Mesenchymal stem cell (in vitro differentiated cells and primary cell): Measurements from ENCODE around the gene CEP70.

ENCODE experiments used
- DNase-seq: peaks from one replicate; pipeline ENCODE4 v3.0.0-alpha.2; 2013
- H2AFZ ChIP-seq: one replicate; pipeline ENCODE4 v1.6.1; 2013; ENCODE audit warnings: low read depth, mild to moderate bottlenecking, control low read depth, inconsistent platforms, low read length, moderate library complexity
- H2AK5ac ChIP-seq: 2 replicates; pipeline ENCODE4 v1.6.1; 2013; ENCODE audit warnings: low read length, moderate library complexity, mild to moderate bottlenecking, inconsistent platforms; ENCODE audit not compliant: severe bottlenecking
- H2BK120ac ChIP-seq: one replicate; pipeline ENCODE4 v1.6.1; 2013; ENCODE audit warnings: low read depth, mild to moderate bottlenecking, inconsistent platforms, low read length, moderate library complexity
- H2BK12ac ChIP-seq, 2 experiments: one replicate each; pipeline ENCODE4 v1.6.1; 2013; ENCODE audit warnings: inconsistent platforms in 2 of 2, low read length in 2 of 2, mild to moderate bottlenecking in 2 of 2, moderate library complexity in 2 of 2, control low read depth in 1 of 2
- H2BK15ac ChIP-seq: one replicate; pipeline ENCODE4 v1.6.1; 2013; ENCODE audit warnings: mild to moderate bottlenecking, low read depth, inconsistent platforms; ENCODE audit not compliant: poor library complexity, severe bottlenecking
- H2BK5ac ChIP-seq: 2 replicates; pipeline ENCODE4 v1.6.1; 2013; ENCODE audit warnings: low read depth, mild to moderate bottlenecking, low read length, control low read depth, inconsistent platforms; ENCODE audit not compliant: poor library complexity, severe bottlenecking
- H3K14ac ChIP-seq, 2 experiments: one replicate each; pipeline ENCODE4 v1.6.1; 2013; ENCODE audit warnings: inconsistent platforms in 2 of 2, low read length in 2 of 2, control low read depth in 1 of 2, mild to moderate bottlenecking in 1 of 2, moderate library complexity in 1 of 2
- H3K18ac ChIP-seq, 2 experiments: one replicate each; pipeline ENCODE4 v1.6.1; 2013; ENCODE audit warnings: inconsistent platforms in 2 of 2, low read length in 2 of 2, control low read depth in 1 of 2, low read depth in 1 of 2, mild to moderate bottlenecking in 1 of 2
- H3K23ac ChIP-seq, 2 experiments: one replicate each; pipeline ENCODE4 v1.6.1; 2013; ENCODE audit warnings: inconsistent platforms in 2 of 2, low read length in 2 of 2, mild to moderate bottlenecking in 2 of 2, moderate library complexity in 2 of 2, control low read depth in 1 of 2
- H3K27ac ChIP-seq: 2 replicates; pipeline ENCODE4 v1.5.1; 2013; ENCODE audit warnings: mild to moderate bottlenecking, moderate library complexity, low read length, control low read depth, inconsistent platforms; ENCODE audit not compliant: poor library complexity, severe bottlenecking
- H3K27me3 ChIP-seq, 2 experiments: 2 replicates each; pipeline versions ENCODE4 v1.6.1 to v1.7.0; 2013; ENCODE audit warnings: low read length in 2 of 2, mild to moderate bottlenecking in 2 of 2, moderate library complexity in 2 of 2, control low read depth in 1 of 2, inconsistent platforms in 1 of 2; ENCODE audit not compliant: control insufficient read depth in 1 of 2, insufficient read depth in 1 of 2
- H3K36me3 ChIP-seq, 2 experiments: 2 replicates each; pipeline versions ENCODE4 v1.6.1 to v1.7.0; 2013; ENCODE audit warnings: low read length in 2 of 2, control low read depth in 1 of 2, inconsistent platforms in 1 of 2, low read depth in 1 of 2, mild to moderate bottlenecking in 1 of 2; ENCODE audit not compliant: insufficient read depth in 2 of 2, control insufficient read depth in 1 of 2
- H3K4ac ChIP-seq, 2 experiments: one replicate each; pipeline ENCODE4 v1.6.1; 2013; ENCODE audit warnings: inconsistent platforms in 2 of 2, low read length in 2 of 2, mild to moderate bottlenecking in 2 of 2, moderate library complexity in 2 of 2, control low read depth in 1 of 2, low read depth in 1 of 2
- H3K4me1 ChIP-seq: 2 replicates; pipeline ENCODE4 v1.6.1; 2013; ENCODE audit warnings: low read depth, low read length, control low read depth; ENCODE audit not compliant: control insufficient read depth, insufficient read depth
- H3K4me2 ChIP-seq: 2 replicates; pipeline ENCODE4 v1.6.1; 2013; ENCODE audit warnings: low read length, mild to moderate bottlenecking, inconsistent platforms; ENCODE audit not compliant: poor library complexity, severe bottlenecking
- H3K4me3 ChIP-seq, 2 experiments: 2 replicates each; pipeline versions ENCODE4 v1.5.1 to v1.7.0; 2013; ENCODE audit warnings: low read length in 2 of 2, mild to moderate bottlenecking in 2 of 2, control low read depth in 1 of 2, low read depth in 1 of 2; ENCODE audit not compliant: insufficient read depth in 1 of 2
- H3K79me1 ChIP-seq: replicated peaks from 2 replicates; pipeline ENCODE4 v1.6.1; 2013; ENCODE audit warnings: mild to moderate bottlenecking, control low read depth, low read length, inconsistent platforms; ENCODE audit not compliant: poor library complexity, severe bottlenecking
- H3K9ac ChIP-seq: 2 replicates; pipeline ENCODE4 v1.7.0; 2013; ENCODE audit warnings: mild to moderate bottlenecking, low read length, moderate library complexity
- H3K9me3 ChIP-seq: 2 replicates; pipeline ENCODE4 v1.7.0; 2013; ENCODE audit warnings: mild to moderate bottlenecking, low read length; ENCODE audit not compliant: control insufficient read depth
- H4K8ac ChIP-seq: one replicate; pipeline ENCODE4 v1.6.1; 2013; ENCODE audit warnings: inconsistent platforms, mild to moderate bottlenecking, low read length, moderate library complexity
- H4K91ac ChIP-seq: one replicate; pipeline ENCODE4 v1.6.1; 2013; ENCODE audit warnings: mild to moderate bottlenecking, low read length, inconsistent platforms
- WGBS: methylation state at CpG from one replicate; pipeline ENCODE4 v1.1.7; 2013; ENCODE audit warnings: mixed read lengths; 5-methylcytosine and 5-hydroxymethylcytosine counted together

CEP70 gene

DNA sequence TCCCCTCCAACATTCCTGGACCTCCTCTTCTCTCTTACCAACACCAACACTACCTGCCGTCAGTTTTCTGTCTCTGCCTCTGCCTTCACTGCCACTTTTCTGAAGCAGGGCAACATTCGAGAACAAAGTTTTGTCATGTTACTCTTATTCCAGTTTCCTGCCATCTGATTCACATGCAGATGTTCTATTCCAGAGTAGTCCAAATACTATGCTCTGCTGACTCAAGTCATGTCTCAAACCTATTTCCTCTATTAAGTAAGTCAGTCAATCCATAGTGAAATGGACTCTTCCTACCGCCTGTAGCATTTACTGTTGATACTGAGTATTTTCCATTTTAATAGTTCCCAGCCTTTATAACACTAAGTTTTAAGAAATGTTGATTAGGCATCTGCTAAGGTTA is 116.3 kb downstream of the CEP70 start:
- Histone ChIP-seq H2BK5ac (no peak overlapping the region), H3K4me2 (no peak overlapping the region), H3K36me3 (no peaks in the 10 kb centered on the region), H3K4me1 (peaks cover 1% of the 10 kb centered on the region), H3K23ac (no peak overlapping the region), H3K9ac (no peak overlapping the region), H2BK15ac (no peak overlapping the region), H3K14ac (no peak overlapping the region), H3K27me3 (no peaks in the 10 kb centered on the region), H2BK12ac (no peak overlapping the region), H3K18ac (no peak overlapping the region), H2AFZ (no peak overlapping the region), H4K8ac (no peak overlapping the region), H3K79me1 (no peaks in the 10 kb centered on the region), H3K9me3 (no peaks in the 10 kb centered on the region), H3K27ac (no peak overlapping the region), H4K91ac (no peak overlapping the region), H3K4ac (no peak overlapping the region), H2AK5ac (no peak overlapping the region), H2BK120ac (no peak overlapping the region), H3K4me3 (no peak overlapping the region)
- DNase-seq: no peak
- 87% methylated on average over 2 of the region's 3 CpGs for WGBS

DNA sequence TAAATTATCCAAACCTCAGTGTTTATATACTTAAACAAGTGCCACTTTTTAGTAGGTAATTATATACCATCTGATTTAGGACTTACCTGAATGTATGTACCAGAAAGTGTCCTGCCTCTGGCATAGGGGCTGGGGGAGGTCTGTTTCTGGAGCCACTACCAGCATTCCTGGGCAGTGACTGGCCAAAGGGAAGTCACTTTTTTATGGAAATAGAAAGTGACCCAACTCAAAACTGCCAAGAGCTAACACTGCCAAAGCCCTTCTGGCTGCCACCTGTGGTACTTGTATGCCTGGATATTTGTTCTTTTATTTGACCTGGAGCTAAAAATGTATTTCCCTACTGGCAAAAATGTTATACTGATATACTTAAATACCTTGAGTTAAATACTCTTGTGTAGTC is 116.9 kb downstream of the CEP70 start:
- no peak overlapping the region for H3K9ac ChIP-seq
- H2AFZ ChIP-seq: no peak overlapping the region
- H3K4me1 ChIP-seq: peaks cover 1% of the 10 kb centered on the region
- no peaks in the 10 kb centered on the region for H3K79me1 ChIP-seq
- no peak overlapping the region for H3K23ac ChIP-seq
- no peak overlapping the region for H3K18ac ChIP-seq
- H3K27ac ChIP-seq: no peak overlapping the region
- no peak overlapping the region for H2AK5ac ChIP-seq
- no peak overlapping the region for H3K4ac ChIP-seq
- H3K9me3 ChIP-seq: no peaks in the 10 kb centered on the region
- no peak overlapping the region for H2BK5ac ChIP-seq
- H3K4me3 ChIP-seq: no peak overlapping the region
- no peak overlapping the region for H2BK120ac ChIP-seq
- no peaks in the 10 kb centered on the region for H3K36me3 ChIP-seq
- no peak overlapping the region for H2BK12ac ChIP-seq
- no peak overlapping the region for H4K8ac ChIP-seq
- DNase-seq: no peak
- H2BK15ac ChIP-seq: no peak overlapping the region
- no peaks in the 10 kb centered on the region for H3K27me3 ChIP-seq
- H3K4me2 ChIP-seq: no peak overlapping the region
- no peak overlapping the region for H3K14ac ChIP-seq
- no peak overlapping the region for H4K91ac ChIP-seq

DNA sequence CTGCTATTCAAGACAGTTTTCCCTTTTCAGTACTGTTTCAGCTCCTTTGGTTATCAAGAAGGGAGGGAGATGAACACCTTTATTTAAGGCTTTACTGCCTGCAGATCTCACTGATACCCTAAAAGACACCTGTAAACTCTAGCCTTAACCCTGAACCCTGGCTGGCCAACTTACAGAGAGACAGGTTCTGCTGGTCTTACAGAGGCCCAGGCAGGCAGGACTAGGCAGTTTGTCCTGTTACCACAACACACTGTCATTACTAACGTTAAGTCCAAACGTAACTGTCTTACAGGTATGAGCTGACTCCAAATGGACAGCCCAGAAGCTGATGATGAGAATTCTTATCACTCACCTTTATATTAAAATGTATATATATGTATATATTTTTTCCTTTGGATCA is 117.5 kb downstream of the CEP70 start:
- DNase-seq: no peak
- no peak overlapping the region for H4K91ac ChIP-seq
- no peak overlapping the region for H2AFZ ChIP-seq
- no peak overlapping the region for H3K27ac ChIP-seq
- no peak overlapping the region for H2BK15ac ChIP-seq
- no peaks in the 10 kb centered on the region for H3K36me3 ChIP-seq
- no peak overlapping the region for H3K4me3 ChIP-seq
- no peak overlapping the region for H3K9ac ChIP-seq
- H3K79me1 ChIP-seq: no peaks in the 10 kb centered on the region
- H4K8ac ChIP-seq: no peak overlapping the region
- H3K23ac ChIP-seq: no peak overlapping the region
- no peak overlapping the region for H2BK120ac ChIP-seq
- H2BK12ac ChIP-seq: no peak overlapping the region
- H3K4me2 ChIP-seq: no peak overlapping the region
- peaks cover 1% of the 10 kb centered on the region for H3K4me1 ChIP-seq
- no peaks in the 10 kb centered on the region for H3K27me3 ChIP-seq
- no peak overlapping the region for H2BK5ac ChIP-seq
- no peak overlapping the region for H3K4ac ChIP-seq
- WGBS: 100% methylated on average over 1 of the region's 2 CpGs
- no peak overlapping the region for H3K18ac ChIP-seq
- H3K9me3 ChIP-seq: no peaks in the 10 kb centered on the region
- H2AK5ac ChIP-seq: no peak overlapping the region
- H3K14ac ChIP-seq: no peak overlapping the region

DNA sequence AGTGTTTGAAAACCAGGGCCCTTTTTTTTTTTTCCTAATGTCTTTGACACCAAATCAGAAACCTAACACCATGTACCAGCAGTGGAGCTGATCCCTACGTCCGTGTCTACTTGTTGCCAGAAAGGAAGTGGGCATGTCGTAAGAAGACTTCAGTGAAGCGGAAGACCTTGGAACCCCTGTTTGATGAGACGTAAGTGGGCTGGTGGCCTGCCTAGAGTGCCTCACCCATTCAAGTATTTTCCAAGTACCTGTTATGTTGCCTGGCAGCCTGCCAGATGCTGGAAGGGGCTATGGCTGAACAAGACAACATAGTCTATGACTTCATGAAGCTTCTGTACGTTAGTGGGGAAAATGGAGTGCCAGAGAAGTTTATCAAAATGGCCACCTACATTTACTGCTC is 119.9 kb downstream of the CEP70 start:
- Histone ChIP-seq H4K8ac (no peak overlapping the region), H2BK5ac (no peak overlapping the region)
- WGBS: 92% methylated on average over 5 of the region's 6 CpGs

More for the DNA sequence above, 119.9 kb downstream of the CEP70 start:
- Histone ChIP-seq H3K4me2 (no peak overlapping the region), H3K79me1 (no peaks in the 10 kb centered on the region), H3K23ac (no peak overlapping the region), H2AFZ (no peak overlapping the region), H2BK120ac (no peak overlapping the region), H3K27ac (no peak overlapping the region), H3K9me3 (no peaks in the 10 kb centered on the region), H3K27me3 (no peaks in the 10 kb centered on the region), H3K9ac (no peak overlapping the region), H3K18ac (no peak overlapping the region), H3K4ac (no peak overlapping the region), H4K91ac (no peak overlapping the region), H2AK5ac (no peak overlapping the region), H2BK15ac (no peak overlapping the region), H3K36me3 (no peaks in the 10 kb centered on the region), H2BK12ac (no peak overlapping the region), H3K4me1 (peaks cover 2% of the 10 kb centered on the region), H3K4me3 (no peak overlapping the region), H3K14ac (no peak overlapping the region)
- DNase-seq: no peak
